Heart right ventricle (tissue), 16 donors: ENCODE results near the gene HECA. TPM values are rescaled to one million over a fixed set of nuclear protein-coding genes. Genes with fewer than 3 reads are reported as not detected.

Experiments
- ATAC-seq, 8 donors: fragments of 200-7000 bp; cut with Tn5 transposase; one replicate each; pipeline ENCODE4 v1.9.1; 2020; ENCODE audit warnings: mild to moderate bottlenecking in 8 of 8, moderate library complexity in 8 of 8, moderate number of reproducible peaks in 1 of 8
- DNase-seq, 2 donors: peaks; one replicate each; pipeline ENCODE4 v3.0.0-alpha.2; 2020
- H3K27ac ChIP-seq, 10 donors: fragments of 200-600 bp; sonication (generic) in 2 of 10; one replicate each; pipeline versions ENCODE4 v1.5.0 to v1.8.0; 2020 to 2022; ENCODE audit warnings: mild to moderate bottlenecking in 3 of 10
- H3K27me3 ChIP-seq, 7 donors: fragments of 200-600 bp; one replicate each; pipeline ENCODE4 v1.8.0; 2021 to 2022; ENCODE audit warnings: mild to moderate bottlenecking in 2 of 7
- H3K36me3 ChIP-seq, 9 donors: fragments of 200-600 bp; sonication (generic) in 1 of 9; one replicate each; pipeline versions ENCODE4 v1.5.0 to v1.8.0; 2020 to 2022; ENCODE audit warnings: mild to moderate bottlenecking in 2 of 9
- H3K4me1 ChIP-seq, 9 donors: fragments of 200-600 bp; sonication (generic) in 1 of 9; one replicate each; pipeline versions ENCODE4 v1.5.0 to v1.8.0; 2020 to 2022; ENCODE audit warnings: mild to moderate bottlenecking in 4 of 9
- H3K4me3 ChIP-seq, 10 donors: fragments of 200-600 bp; sonication (generic) in 2 of 10; one replicate each; pipeline versions ENCODE4 v1.5.0 to v1.8.0; 2020 to 2022; ENCODE audit warnings: mild to moderate bottlenecking in 7 of 10, moderate library complexity in 2 of 10
- H3K9me3 ChIP-seq, 11 donors: fragments of 200-600 bp in 10 of 11; sonication (generic) in 2 of 11; one replicate each; pipeline versions ENCODE4 v1.5.0 to v1.8.0; 2013 to 2022; ENCODE audit warnings: mild to moderate bottlenecking in 2 of 11, control low read depth in 1 of 11, moderate library complexity in 1 of 11
- WGBS, 2 donors: extraction: QIAGEN DNeasy Blood & Tissue Kit; methylation state at CpG; one replicate each; pipeline ENCODE4 v1.1.7; 2013; ENCODE audit warnings: inconsistent platforms in 1 of 2; 5-methylcytosine and 5-hydroxymethylcytosine counted together
- intact Hi-C, 10 donors: fragments of 100-400 bp; cut with DNase I; formaldehyde crosslinking; loops; one replicate each; pipeline versions ENCODE4 v1.11.1 to v1.14.2; 2022
- polyA plus RNA-seq, 2 donors: library from polyadenylated mRNA; stranded (reverse); fragments of 200-250 nt; gene quantifications; one replicate each; pipeline ENCODE4 v1.2.3, GENCODE V29; 2013
- total RNA-seq, 10 donors: library from RNA; stranded (reverse); fragmentation: NEBNext Ultra II Directional in 3 of 10; extraction: Animal tissue kit (Norgen Biotek cat#: 25700) in 3 of 10; gene quantifications; one replicate each; pipeline versions ENCODE4 v1.2.1 to v1.2.4, GENCODE V29; 2021 to 2023
- TF ChIP-seq, protein P1 (sequence below), 9 donors: fragments of 200-600 bp; sonication (generic) in 2 of 9; IDR thresholded peaks; one replicate each; pipeline versions ENCODE4 v1.5.0 to v1.8.0; 2021 to 2022; ENCODE audit warnings: antibody characterized with exemption in 9 of 9, mild to moderate bottlenecking in 5 of 9, moderate library complexity in 1 of 9
- donor health status: Arrhythmogenic right ventricular cardiomyopathy.
- donor health status: ischemic (EF 13 %, LVEDD 7.1; RV severe dilation, severe dysfunction).
- donor health status: healthy with polysubstance abuse.
- donor health status: DM: no; HTN: yes; CAD: no.
- donor health status: DM: no; HTN: no; CAD: no.
- donor health status: ischemic (EF 25% LVEDD 6.9; RV normal size, moderate dysfunction).
- donor health status: ischemic (EF 25% LVEDD 5.7; RV mildly dilated, moderate dysfunction).
- donor health status: healthy.
- donor health status: DM: yes; HTN: yes; CAD: no.
- donor health status: Ischemic cardiomyopathy.
- donor health status: ischemic (EF 35%, LVEDD 5.7; RV mildly dilated, moderate dysfunction).
- donor health status: nonischemic (EF 11% LVEDD 7.7; RV severe dilation, severe dysfunction).
- donor health status: DM: yes; HTN: yes; CAD: no.
- donor health status: PGD.
- donor health status: ischemic (EF 29% LVEDD 5.4; RV normal size, mild dysfunction).
- donor health status: nonischemic (EF 23%, LVEDD 6.1; RV moderate dilation, normal function).

Gene HECA
- total and polyA plus RNA-seq, 12 donors = 8.6 to 70.6 (median 42.8) TPM

DNA sequence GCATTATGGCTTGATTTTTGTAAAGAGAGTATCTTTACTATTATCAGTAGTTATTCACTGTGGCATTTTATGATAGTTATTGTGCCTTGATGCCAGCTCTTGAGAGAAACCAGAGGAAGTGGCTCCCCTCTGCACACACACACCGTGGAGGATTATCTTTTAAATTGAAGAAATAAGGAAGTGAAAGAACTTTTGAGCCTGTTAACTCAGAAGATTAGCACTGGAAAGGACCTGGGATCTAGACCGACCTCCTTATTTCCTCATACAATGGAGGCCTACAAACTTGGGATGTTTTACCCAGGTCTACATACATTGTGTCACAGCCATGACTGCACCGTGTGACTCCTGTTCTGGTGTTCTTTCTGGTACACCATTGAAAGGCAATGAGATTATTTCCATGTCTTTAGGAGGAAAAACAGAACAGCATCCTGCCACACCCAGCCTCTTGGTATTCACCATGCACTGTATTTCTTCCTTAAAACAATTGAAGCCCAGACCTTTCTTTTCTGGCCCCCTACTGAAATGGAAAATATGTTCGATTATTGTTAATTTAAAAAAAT is 40.6 kb downstream of the HECA start:
- peak overlapping the region in 1 of 10 donors; percentile 18 for H3K27ac ChIP-seq
- H3K27me3 ChIP-seq = no peaks in the 10 kb centered on the region
- TF ChIP-seq, protein P1, sequence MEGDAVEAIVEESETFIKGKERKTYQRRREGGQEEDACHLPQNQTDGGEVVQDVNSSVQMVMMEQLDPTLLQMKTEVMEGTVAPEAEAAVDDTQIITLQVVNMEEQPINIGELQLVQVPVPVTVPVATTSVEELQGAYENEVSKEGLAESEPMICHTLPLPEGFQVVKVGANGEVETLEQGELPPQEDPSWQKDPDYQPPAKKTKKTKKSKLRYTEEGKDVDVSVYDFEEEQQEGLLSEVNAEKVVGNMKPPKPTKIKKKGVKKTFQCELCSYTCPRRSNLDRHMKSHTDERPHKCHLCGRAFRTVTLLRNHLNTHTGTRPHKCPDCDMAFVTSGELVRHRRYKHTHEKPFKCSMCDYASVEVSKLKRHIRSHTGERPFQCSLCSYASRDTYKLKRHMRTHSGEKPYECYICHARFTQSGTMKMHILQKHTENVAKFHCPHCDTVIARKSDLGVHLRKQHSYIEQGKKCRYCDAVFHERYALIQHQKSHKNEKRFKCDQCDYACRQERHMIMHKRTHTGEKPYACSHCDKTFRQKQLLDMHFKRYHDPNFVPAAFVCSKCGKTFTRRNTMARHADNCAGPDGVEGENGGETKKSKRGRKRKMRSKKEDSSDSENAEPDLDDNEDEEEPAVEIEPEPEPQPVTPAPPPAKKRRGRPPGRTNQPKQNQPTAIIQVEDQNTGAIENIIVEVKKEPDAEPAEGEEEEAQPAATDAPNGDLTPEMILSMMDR (IDR thresholded peaks at IDR 0.05) = no peak
- no peak for ATAC-seq
- no peaks in the 10 kb centered on the region for H3K9me3 ChIP-seq
- H3K4me1 ChIP-seq = peaks cover 0 to 36% (median 6%) of the 10 kb centered on the region in 9 donors
- H3K36me3 ChIP-seq = peaks cover 0 to 81% (median 31%) of the 10 kb centered on the region in 9 donors
- WGBS, 2 donors = 58% methylated on average over 4 of the region's 4 CpGs
- intact Hi-C loops = no loop called here
- no peak overlapping the region for H3K4me3 ChIP-seq
- DNase-seq = no peak

DNA sequence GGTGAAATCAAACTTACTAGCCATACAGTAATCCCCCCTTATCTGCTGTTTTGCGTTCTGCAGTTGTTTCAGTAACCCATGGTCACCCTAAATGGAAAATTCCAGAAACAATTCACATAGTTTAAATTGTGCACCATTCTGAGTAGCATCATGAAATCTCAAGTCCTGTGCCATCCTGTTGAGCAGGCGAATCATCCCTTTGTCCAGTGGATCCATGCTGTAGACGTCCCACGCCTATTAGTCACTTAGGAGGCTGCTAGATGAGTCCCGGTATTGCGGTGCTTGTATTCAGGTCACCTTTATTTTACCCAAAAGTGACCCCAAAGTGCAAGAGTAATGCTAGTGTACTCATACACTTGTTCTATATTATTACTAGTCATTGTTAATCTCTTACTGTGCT is 46.4 kb downstream of the HECA start:
- Histone ChIP-seq H3K27me3 (no peaks in the 10 kb centered on the region), H3K36me3 (peaks cover 0 to 68% (median 24%) of the 10 kb centered on the region in 9 donors), H3K27ac (no peak overlapping the region), H3K4me1 (peaks cover 0 to 3% (median 0%) of the 10 kb centered on the region in 9 donors), H3K4me3 (no peak overlapping the region), H3K9me3 (no peaks in the 10 kb centered on the region)
- intact Hi-C loops = no loop called here
- WGBS, 2 donors = 96 to 97% methylated on average over 6 of the region's 6 CpGs
- TF ChIP-seq, protein P1 (IDR thresholded peaks at IDR 0.05) = no peak
- ATAC-seq (no peak), DNase-seq (no peak)

DNA sequence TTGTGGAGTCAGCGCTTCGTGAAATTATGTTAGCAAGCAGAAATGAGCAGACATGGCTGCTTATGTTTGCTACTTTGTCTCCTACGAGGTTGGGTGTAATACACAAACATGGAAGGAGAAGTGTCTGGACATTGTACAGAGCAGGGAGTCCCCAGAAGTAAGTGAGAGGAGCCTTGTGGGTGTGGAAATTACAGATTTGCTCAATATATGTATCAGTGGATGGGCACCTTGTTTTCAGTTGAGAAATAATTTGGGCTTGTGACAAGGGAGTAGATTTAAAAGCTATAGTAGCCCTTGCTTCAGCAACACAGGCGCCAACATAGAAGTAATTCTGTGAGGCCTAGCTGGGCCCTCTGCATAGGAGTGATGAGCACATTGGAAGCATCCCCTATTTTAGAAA is 49.2 kb downstream of the HECA start:
- H3K4me1 ChIP-seq = no peaks in the 10 kb centered on the region
- H3K4me3 ChIP-seq = no peak overlapping the region
- no peak overlapping the region for H3K27ac ChIP-seq
- WGBS, 2 donors = 90 to 91% methylated on average over 4 of the region's 4 CpGs
- peaks cover 0 to 39% (median 11%) of the 10 kb centered on the region in 9 donors for H3K36me3 ChIP-seq
- H3K27me3 ChIP-seq = no peaks in the 10 kb centered on the region
- no peaks in the 10 kb centered on the region for H3K9me3 ChIP-seq
- no peak for DNase-seq
- no peak for ATAC-seq
- TF ChIP-seq, protein P1 (IDR thresholded peaks at IDR 0.05) = no peak
- intact Hi-C loops = no loop called here

DNA sequence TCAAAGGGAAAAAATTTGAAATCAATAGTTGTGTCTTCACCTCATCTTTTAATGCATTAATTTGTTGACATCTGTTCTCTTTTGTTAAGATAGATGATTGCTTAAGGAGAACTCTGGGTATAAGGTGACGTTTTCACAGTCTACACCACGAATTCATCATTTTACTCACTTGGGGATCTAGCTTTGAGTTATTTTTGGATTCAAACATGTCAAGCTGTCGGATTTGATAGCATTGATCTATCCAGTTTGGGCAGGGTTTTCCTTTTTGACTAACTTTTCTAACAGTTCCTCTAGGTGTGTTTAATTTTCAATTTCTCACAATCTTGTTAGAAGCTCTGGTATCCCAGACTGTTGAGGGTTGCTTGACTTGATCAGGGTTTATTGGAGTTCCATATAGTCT is 49.6 kb downstream of the HECA start:
- TF ChIP-seq, protein P1 (IDR thresholded peaks at IDR 0.05) = no peak
- Histone ChIP-seq H3K4me3 (no peak overlapping the region), H3K27ac (no peak overlapping the region), H3K36me3 (peaks cover 0 to 35% (median 10%) of the 10 kb centered on the region in 9 donors), H3K9me3 (no peaks in the 10 kb centered on the region), H3K4me1 (no peaks in the 10 kb centered on the region), H3K27me3 (no peaks in the 10 kb centered on the region)
- WGBS, 2 donors = 76 to 82% methylated on average over 3 of the region's 3 CpGs
- DNase-seq (no peak), ATAC-seq (no peak)
- intact Hi-C loops = no loop called here
